Liver (tissue), 9 donors: Measurements from ENCODE around the gene CAPZB. TPM values are rescaled to one million over a fixed set of nuclear protein-coding genes. Genes with fewer than 3 reads are reported as not detected.

Experiments
- DNase-seq: peaks from one replicate; pipeline ENCODE4 v3.0.0-alpha.2; 2017; ENCODE audit warnings: low spot score
- H3K27ac ChIP-seq, 2 donors: one replicate each; pipeline ENCODE4 v1.7.0; 2013; ENCODE audit warnings: inconsistent platforms in 2 of 2, low read length in 2 of 2, control low read depth in 1 of 2, low read depth in 1 of 2, mild to moderate bottlenecking in 1 of 2
- H3K27me3 ChIP-seq, 4 donors: one replicate each; pipeline versions ENCODE4 v1.6.1 to v1.7.0; 2013; ENCODE audit warnings: low read length in 3 of 4, inconsistent platforms in 1 of 4, mild to moderate bottlenecking in 1 of 4, moderate library complexity in 1 of 4; ENCODE audit not compliant: control insufficient read depth in 4 of 4, insufficient read depth in 4 of 4
- H3K36me3 ChIP-seq, 4 donors: one replicate each; pipeline versions ENCODE4 v1.6.1 to v1.7.0; 2013; ENCODE audit warnings: low read length in 3 of 4, mild to moderate bottlenecking in 3 of 4, low read depth in 1 of 4, moderate library complexity in 1 of 4; ENCODE audit not compliant: control insufficient read depth in 4 of 4, insufficient read depth in 3 of 4
- H3K4me1 ChIP-seq, 4 donors: one replicate each; pipeline versions ENCODE4 v1.6.1 to v1.7.0; 2013; ENCODE audit warnings: low read length in 3 of 4, mild to moderate bottlenecking in 3 of 4, moderate library complexity in 1 of 4; ENCODE audit not compliant: control insufficient read depth in 4 of 4, insufficient read depth in 4 of 4
- H3K4me3 ChIP-seq, 3 donors: one replicate each; pipeline versions ENCODE4 v1.6.1 to v1.7.0; 2013; ENCODE audit warnings: low read length in 3 of 3, control low read depth in 1 of 3, low read depth in 1 of 3, mild to moderate bottlenecking in 1 of 3
- H3K9ac ChIP-seq, 2 donors: one replicate each; pipeline ENCODE4 v1.7.0; 2013; ENCODE audit warnings: low read length in 2 of 2, mild to moderate bottlenecking in 2 of 2, moderate library complexity in 2 of 2, control low read depth in 1 of 2, low read depth in 1 of 2
- H3K9me3 ChIP-seq, 4 donors: one replicate each; pipeline versions ENCODE4 v1.6.1 to v1.7.0; 2013; ENCODE audit warnings: low read length in 3 of 4; ENCODE audit not compliant: control insufficient read depth in 4 of 4
- ATF3 ChIP-seq: IDR thresholded peaks from 2 replicates; pipeline ENCODE4 v1.6.1; 2016; ENCODE audit warnings: antibody characterized with exemption
- CTCF ChIP-seq: fragments of 150-350 bp; IDR thresholded peaks from 2 replicates; pipeline ENCODE4 v1.5.1; 2017; ENCODE audit warnings: improper control_type of control experiment, low read depth, low read length; ENCODE audit not compliant: missing input control
- EGR1 ChIP-seq, 2 donors: IDR thresholded peaks; 2 replicates each; pipeline ENCODE4 v1.6.1; 2016 to 2018; ENCODE audit warnings: antibody characterized with exemption in 2 of 2, low read depth in 2 of 2
- FOXA1 ChIP-seq: IDR thresholded peaks from 2 replicates; pipeline ENCODE4 v1.6.1; 2016; ENCODE audit warnings: antibody characterized with exemption
- FOXA2 ChIP-seq: IDR thresholded peaks from 2 replicates; pipeline ENCODE4 v1.6.1; 2016; ENCODE audit warnings: antibody characterized with exemption
- GABPA ChIP-seq, 2 donors: IDR thresholded peaks in 1 of 2; conservative IDR thresholded peaks in 1 of 2; 2 replicates each; pipeline ENCODE4 v1.6.1; 2016; ENCODE audit warnings: antibody characterized with exemption in 2 of 2, mild to moderate bottlenecking in 1 of 2, moderate library complexity in 1 of 2
- HNF4A ChIP-seq, 2 donors: conservative IDR thresholded peaks; 2 replicates each; pipeline ENCODE4 v1.6.1; 2016; ENCODE audit warnings: antibody characterized with exemption in 2 of 2, mild to moderate bottlenecking in 2 of 2
- HNF4G ChIP-seq: IDR thresholded peaks from 2 replicates; pipeline ENCODE4 v1.6.1; 2016; ENCODE audit warnings: antibody characterized with exemption
- JUND ChIP-seq, 2 donors: IDR thresholded peaks; 2 replicates each; pipeline ENCODE4 v1.6.1; 2016; ENCODE audit warnings: antibody characterized with exemption in 2 of 2
- MAX ChIP-seq: IDR thresholded peaks from 2 replicates; pipeline ENCODE4 v1.6.1; 2016; ENCODE audit warnings: antibody characterized with exemption
- NR2F2 ChIP-seq: IDR thresholded peaks from 2 replicates; pipeline ENCODE4 v1.6.1; 2016; ENCODE audit warnings: antibody characterized with exemption
- RAD21 ChIP-seq, 2 donors: IDR thresholded peaks; 2 replicates each; pipeline ENCODE4 v1.6.1; 2016; ENCODE audit warnings: antibody characterized with exemption in 2 of 2, mild to moderate bottlenecking in 2 of 2
- REST ChIP-seq: IDR thresholded peaks from 2 replicates; pipeline ENCODE4 v1.6.1; 2016; ENCODE audit warnings: antibody characterized with exemption, mild to moderate bottlenecking
- RXRA ChIP-seq, 2 donors: IDR thresholded peaks; 2 replicates each; pipeline ENCODE4 v1.6.1; 2017 to 2018; ENCODE audit warnings: antibody characterized with exemption in 2 of 2, mild to moderate bottlenecking in 1 of 2
- SP1 ChIP-seq: IDR thresholded peaks from 2 replicates; pipeline ENCODE4 v1.6.1; 2018; ENCODE audit warnings: antibody characterized with exemption, mild to moderate bottlenecking
- TAF1 ChIP-seq: conservative IDR thresholded peaks from 2 replicates; pipeline ENCODE4 v1.6.1; 2016; ENCODE audit warnings: antibody characterized with exemption, mild to moderate bottlenecking
- YY1 ChIP-seq: IDR thresholded peaks from 2 replicates; pipeline ENCODE4 v1.6.1; 2016; ENCODE audit warnings: antibody characterized with exemption, mild to moderate bottlenecking
- ZBTB33 ChIP-seq: IDR thresholded peaks from 2 replicates; pipeline ENCODE4 v1.6.1; 2016; ENCODE audit warnings: antibody characterized with exemption
- WGBS: extraction: QIAGEN DNeasy Blood & Tissue Kit; methylation state at CpG from one replicate; pipeline ENCODE4 v1.1.7; 2013; 5-methylcytosine and 5-hydroxymethylcytosine counted together
- polyA plus RNA-seq, 2 donors: library from polyadenylated mRNA; stranded (reverse) in 1 of 2; unstranded in 1 of 2; fragments of 200-250 nt in 1 of 2; fragments of >200 nt in 1 of 2; fragmentation: Nextera tagmentation in 1 of 2; extraction: Ambion mirVana in 1 of 2; gene quantifications; one replicate each; pipeline versions ENCODE4 v1.2.1 to v1.2.3, GENCODE V29; 2013 to 2015
- total RNA-seq, 2 donors: library from RNA; depleted of rRNA; stranded (reverse); fragments of >200 nt; gene quantifications; one replicate each; pipeline ENCODE4 v1.2.3, GENCODE V29; 2014
- donor health status: healthy.
- donor health status: healthy.
- donor health status: healthy.
- donor health status: healthy.
- donor health status: healthy.

CAPZB gene
- total and polyA plus RNA-seq, 4 donors, result 38.3 to 98.9 (median 51.1) TPM

- H3K27ac ChIP-seq, result no peak overlapping the region
- H3K9ac ChIP-seq, result no peak overlapping the region
- H3K4me1 ChIP-seq, result peaks cover 0 to 11% (median 5%) of the 10 kb centered on the region in 4 donors
- H3K36me3 ChIP-seq, result peaks cover 0 to 36% (median 8%) of the 10 kb centered on the region in 4 donors
- TF ChIP-seq JUND (IDR thresholded peaks at IDR 0.05) (no peak), HNF4G (no peak), CTCF (no peak), MAX (no peak), RXRA (IDR thresholded peaks at IDR 0.05) (no peak), RAD21 (IDR thresholded peaks at IDR 0.05) (no peak), GABPA (IDR thresholded peaks at IDR 0.05 in 1 of 2, conservative IDR thresholded peaks at IDR 0.05 in 1 of 2) (no peak), ATF3 (no peak), HNF4A (conservative IDR thresholded peaks at IDR 0.05) (no peak), SP1 (no peak), FOXA2 (no peak), FOXA1 (no peak), NR2F2 (no peak), ZBTB33 (no peak), EGR1 (IDR thresholded peaks at IDR 0.05; ENCODE audit: low read depth in 2 of 2) (no peak), YY1 (no peak), REST (no peak), TAF1 (no peak)
- H3K9me3 ChIP-seq, result no peaks in the 10 kb centered on the region
- WGBS, result 95% methylated on average over 23 of the region's 23 CpGs
- H3K27me3 ChIP-seq, result no peaks in the 10 kb centered on the region
- no peak for DNase-seq
- H3K4me3 ChIP-seq, result no peak overlapping the region
Measured at GRCh38 chr1:19371226-19372135, 113.9 kb downstream of the CAPZB start.
